H1 (cell line): ENCODE measurements around the gene CLCN3. TPM values are rescaled to one million over a fixed set of nuclear protein-coding genes. Genes with fewer than 3 reads are reported as not detected.

Experiments
- CTCF ChIA-PET: fragments of 300-600 bp; sonication (Branson Sonifier 250); formaldehyde crosslinking; loops from one replicate; lab custom pipeline; 2021; ENCODE audit not compliant: partially characterized antibody; lab: Charles Lee
- POLR2A ChIA-PET: fragments of 300-600 bp; sonication (Branson Sonifier 250); formaldehyde crosslinking; loops from one replicate; lab custom pipeline; 2021; ENCODE audit warnings: inconsistent platforms; ENCODE audit not compliant: partially characterized antibody; lab: Charles Lee
- DNase-seq, 2 experiments: peaks; one replicate each; pipeline versions ENCODE4 v3.0.0 to v3.0.0-alpha.2; 2010 to 2022; ENCODE audit warnings: low spot score in 2 of 2, low read depth in 1 of 2, mixed read lengths in 1 of 2
- FAIRE-seq: peaks from 2 replicates; lab custom pipeline; 2011; peaks lifted over from hg19 to GRCh38; lab: Jason Lieb, UNC
- H2AFZ ChIP-seq: 2 replicates; pipeline ENCODE4 v1.8.1; 2012; ENCODE audit warnings: low read length, inconsistent platforms
- H2AK5ac ChIP-seq: 2 replicates; pipeline ENCODE4 v1.6.1; 2013; ENCODE audit warnings: low read depth, low read length
- H2BK120ac ChIP-seq: replicated peaks from 2 replicates; pipeline ENCODE3; 2013; ENCODE audit warnings: low read depth, low read length, inconsistent platforms
- H2BK12ac ChIP-seq: 2 replicates; pipeline ENCODE4 v1.6.1; 2013; ENCODE audit warnings: low read depth, low read length
- H2BK15ac ChIP-seq: 2 replicates; pipeline ENCODE4 v1.6.1; 2013; ENCODE audit warnings: low read length
- H2BK20ac ChIP-seq: 2 replicates; pipeline ENCODE4 v1.6.1; 2013; ENCODE audit warnings: low read length
- H2BK5ac ChIP-seq: 2 replicates; pipeline ENCODE4 v1.6.1; 2013; ENCODE audit warnings: low read depth, low read length
- H3K14ac ChIP-seq: 2 replicates; pipeline ENCODE4 v1.6.1; 2013; ENCODE audit warnings: inconsistent platforms; ENCODE audit not compliant: insufficient read length
- H3K18ac ChIP-seq: 2 replicates; pipeline ENCODE4 v1.6.1; 2013; ENCODE audit warnings: low read length; ENCODE audit errors: extremely low read depth
- H3K23ac ChIP-seq: 2 replicates; pipeline ENCODE4 v1.6.1; 2013; ENCODE audit warnings: inconsistent platforms; ENCODE audit not compliant: insufficient read length
- H3K23me2 ChIP-seq: 2 replicates; pipeline ENCODE4 v1.6.1; 2013; ENCODE audit warnings: low read depth, low read length
- H3K27ac ChIP-seq: 2 replicates; pipeline ENCODE4 v1.6.1; 2011; ENCODE audit warnings: low read depth, low read length, inconsistent platforms
- H3K27me3 ChIP-seq, 4 experiments: replicated peaks in 1 of 4; 1 replicate in 1 of 4; 2 replicates in 3 of 4; pipeline versions ENCODE4 v1.6.1 to v1.8.1; 2011 to 2013; ENCODE audit warnings: low read length in 3 of 4, mild to moderate bottlenecking in 3 of 4, inconsistent platforms in 2 of 4, mixed read lengths in 2 of 4, moderate library complexity in 1 of 4; ENCODE audit not compliant: control insufficient read depth in 3 of 4, insufficient read depth in 3 of 4; ENCODE audit errors: extremely low read depth in 1 of 4
- H3K36me3 ChIP-seq, 4 experiments: 2 replicates each; pipeline versions ENCODE4 v1.6.1 to v1.8.1; 2011 to 2013; ENCODE audit warnings: mild to moderate bottlenecking in 4 of 4, low read length in 3 of 4, moderate library complexity in 2 of 4, control low read depth in 1 of 4, inconsistent platforms in 1 of 4; ENCODE audit not compliant: insufficient read depth in 4 of 4, control insufficient read depth in 2 of 4
- H3K4ac ChIP-seq: replicated peaks from 2 replicates; pipeline ENCODE3; 2013; ENCODE audit warnings: low read length, low read depth, mixed read lengths, inconsistent platforms; ENCODE audit not compliant: insufficient read length
- H3K4me1 ChIP-seq, 4 experiments: replicated peaks in 1 of 4; 1 replicate in 1 of 4; 2 replicates in 3 of 4; pipeline versions ENCODE4 v1.6.1 to v1.8.1; 2011 to 2013; ENCODE audit warnings: low read length in 3 of 4, inconsistent platforms in 2 of 4, mixed read lengths in 1 of 4; ENCODE audit not compliant: insufficient read depth in 4 of 4, control insufficient read depth in 3 of 4
- H3K4me2 ChIP-seq, 2 experiments: 2 replicates each; pipeline versions ENCODE4 v1.6.1 to v1.8.1; 2011 to 2013; ENCODE audit warnings: low read depth in 2 of 2, low read length in 2 of 2, control low read depth in 1 of 2, inconsistent platforms in 1 of 2, mild to moderate bottlenecking in 1 of 2; ENCODE audit not compliant: insufficient read depth in 1 of 2
- H3K4me3 ChIP-seq, 4 experiments: fragments of 200-600, 300-600 bp in 1 of 4; sonication (generic), shearing (Covaris generic), sonication (Bioruptor Twin) in 1 of 4; 2 replicates each; pipeline versions ENCODE4 v1.5.1 to v1.8.1; 2011 to 2016; ENCODE audit warnings: low read length in 4 of 4, low read depth in 3 of 4, control low read depth in 2 of 4, inconsistent platforms in 2 of 4, mild to moderate bottlenecking in 2 of 4, mixed read lengths in 1 of 4, moderate library complexity in 1 of 4; ENCODE audit not compliant: insufficient read depth in 2 of 4; ENCODE audit errors: extremely low read depth in 1 of 4
- H3K56ac ChIP-seq: replicated peaks from 2 replicates; pipeline ENCODE3; 2013; ENCODE audit warnings: low read depth, mild to moderate bottlenecking, mixed read lengths, low read length, inconsistent platforms; ENCODE audit not compliant: insufficient read length
- H3K79me1 ChIP-seq: 2 replicates; pipeline ENCODE4 v1.6.1; 2013; ENCODE audit warnings: low read depth, low read length, control low read depth
- H3K79me2 ChIP-seq, 2 experiments: 2 replicates each; pipeline versions ENCODE4 v1.6.1 to v1.8.1; 2012 to 2013; ENCODE audit warnings: low read length in 2 of 2, mild to moderate bottlenecking in 2 of 2, inconsistent platforms in 1 of 2; ENCODE audit not compliant: insufficient read depth in 2 of 2, control insufficient read depth in 1 of 2
- H3K9ac ChIP-seq, 4 experiments: replicated peaks in 1 of 4; 1 replicate in 1 of 4; 2 replicates in 3 of 4; pipeline versions ENCODE4 v1.6.1 to v1.8.1; 2011 to 2013; ENCODE audit warnings: low read depth in 3 of 4, low read length in 3 of 4, control low read depth in 2 of 4, mild to moderate bottlenecking in 2 of 4, moderate library complexity in 2 of 4, inconsistent platforms in 1 of 4; ENCODE audit errors: extremely low read depth in 1 of 4
- H3K9me3 ChIP-seq, 2 experiments: 2 replicates each; pipeline versions ENCODE4 v1.6.1 to v1.8.1; 2012 to 2013; ENCODE audit warnings: mild to moderate bottlenecking in 2 of 2, moderate library complexity in 2 of 2, control low read depth in 1 of 2, inconsistent platforms in 1 of 2, low read depth in 1 of 2, low read length in 1 of 2, mixed read lengths in 1 of 2; ENCODE audit not compliant: insufficient read depth in 2 of 2
- H4K20me1 ChIP-seq, 2 experiments: replicated peaks in 1 of 2; 2 replicates each; pipeline versions ENCODE3 to v1.8.1; 2011 to 2013; ENCODE audit warnings: inconsistent platforms in 2 of 2, low read length in 2 of 2, mild to moderate bottlenecking in 1 of 2; ENCODE audit not compliant: insufficient read depth in 2 of 2, control insufficient read depth in 1 of 2
- H4K5ac ChIP-seq: 2 replicates; pipeline ENCODE4 v1.6.1; 2013; ENCODE audit warnings: low read length, low read depth, mixed read lengths, inconsistent platforms; ENCODE audit not compliant: insufficient read length
- H4K8ac ChIP-seq: 2 replicates; pipeline ENCODE4 v1.8.0; 2013; ENCODE audit warnings: mild to moderate bottlenecking, moderate library complexity, low read length, inconsistent platforms; ENCODE audit not compliant: insufficient read depth; ENCODE audit errors: extremely low read depth
- H4K91ac ChIP-seq: replicated peaks from 2 replicates; pipeline ENCODE3; 2013; ENCODE audit warnings: low read length, mixed read lengths, inconsistent platforms; ENCODE audit not compliant: insufficient read length
- CHD2 ChIP-seq: IDR thresholded peaks from 2 replicates; pipeline ENCODE4 v1.6.1; 2012; ENCODE audit warnings: low read length, improper control_type of control experiment
- EP300 ChIP-seq, 2 experiments: IDR thresholded peaks; 1 replicate in 1 of 2; 2 replicates in 1 of 2; pipeline ENCODE4 v1.6.1; 2011 to 2012; ENCODE audit warnings: low read depth in 2 of 2, low read length in 2 of 2, mild to moderate bottlenecking in 2 of 2, borderline replicate concordance in 1 of 2, inconsistent platforms in 1 of 2, moderate library complexity in 1 of 2
- EZH2 ChIP-seq: fragments of 200-600 bp; sonication (generic); IDR thresholded peaks from 2 replicates; pipeline ENCODE4 v1.7.1; 2012; ENCODE audit warnings: low read depth, mild to moderate bottlenecking, moderate library complexity, low read length, inconsistent platforms; ENCODE audit not compliant: severe bottlenecking
- KDM1A ChIP-seq: fragments of 200-600, 300-600 bp; sonication (generic); IDR thresholded peaks from 2 replicates; pipeline ENCODE4 v1.7.1; 2016; ENCODE audit warnings: mild to moderate bottlenecking, low read length, borderline replicate concordance
- RBBP5 ChIP-seq: IDR thresholded peaks from 2 replicates; pipeline ENCODE4 v1.7.1; 2012; ENCODE audit warnings: low read depth, mild to moderate bottlenecking, inconsistent platforms, low read length, moderate library complexity, borderline replicate concordance
- SIN3A ChIP-seq, 2 experiments: IDR thresholded peaks in 1 of 2; conservative IDR thresholded peaks in 1 of 2; 2 replicates each; pipeline ENCODE4 v1.6.1; 2011 to 2012; ENCODE audit warnings: low read length in 2 of 2, improper control_type of control experiment in 1 of 2, low read depth in 1 of 2, mild to moderate bottlenecking in 1 of 2
- SUZ12 ChIP-seq: fragments of 200-600 bp; sonication (generic); IDR thresholded peaks from 2 replicates; pipeline ENCODE4 v1.6.1; 2012; ENCODE audit warnings: mild to moderate bottlenecking, inconsistent platforms, low read length, moderate library complexity, mixed read lengths
- TBP ChIP-seq: IDR thresholded peaks from 2 replicates; pipeline ENCODE4 v1.6.1; 2011; ENCODE audit warnings: low read depth, low read length, improper control_type of control experiment
- YY1 ChIP-seq: IDR thresholded peaks from 2 replicates; pipeline ENCODE4 v1.6.1; 2011; ENCODE audit warnings: low read depth, mild to moderate bottlenecking, low read length
- ZNF274 ChIP-seq: IDR thresholded peaks from 2 replicates; pipeline ENCODE4 v1.7.0; 2012; ENCODE audit warnings: low read length, borderline replicate concordance; ENCODE audit errors: extremely low read depth
- WGBS, 2 experiments: shearing (Covaris generic) in 1 of 2; methylation state at CpG; one replicate each; pipeline versions ENCODE4 v1.1.6 to v1.1.7; 2013 to 2015; ENCODE audit warnings: low lambda C conversion rate in 2 of 2, mixed read lengths in 2 of 2, inconsistent platforms in 1 of 2, low coverage in 1 of 2, missing lambda C conversion rate in 1 of 2; ENCODE audit not compliant: insufficient replicate concordance in 2 of 2, insufficient coverage in 1 of 2, insufficient read length in 1 of 2; ENCODE audit errors: extremely low coverage in 1 of 2, missing lambda C conversion rate in 1 of 2; 5-methylcytosine and 5-hydroxymethylcytosine counted together
- polyA plus RNA-seq, 7 experiments: library from polyadenylated mRNA; depleted of rRNA in 3 of 7; stranded (reverse) in 5 of 7; unstranded in 2 of 7; fragments of >200 nt in 5 of 7; fragments of 200-250 nt in 2 of 7; gene quantifications; 1 replicate in 5 of 7; 2 replicates in 1 of 7; 4 replicates in 1 of 7; pipeline versions ENCODE4 v1.2.1 to v1.2.3, GENCODE V29; 2011 to 2013; ENCODE audit warnings: missing spikeins in 2 of 7, mixed read lengths in 2 of 7
- total RNA-seq: library from RNA; stranded (reverse); fragmentation: NEBNext Ultra II Directional; extraction: Animal tissue kit (Norgen Biotek cat#: 25700); gene quantifications from 2 replicates; pipeline ENCODE4 v1.2.1, GENCODE V29; 2021

The CLCN3 gene
- total and polyA plus RNA-seq, 2 of the 8 experiments (the other 6 are each of a cell fraction or from before 2014, with no cell fraction given): 8.8 to 32.8 TPM

DNA sequence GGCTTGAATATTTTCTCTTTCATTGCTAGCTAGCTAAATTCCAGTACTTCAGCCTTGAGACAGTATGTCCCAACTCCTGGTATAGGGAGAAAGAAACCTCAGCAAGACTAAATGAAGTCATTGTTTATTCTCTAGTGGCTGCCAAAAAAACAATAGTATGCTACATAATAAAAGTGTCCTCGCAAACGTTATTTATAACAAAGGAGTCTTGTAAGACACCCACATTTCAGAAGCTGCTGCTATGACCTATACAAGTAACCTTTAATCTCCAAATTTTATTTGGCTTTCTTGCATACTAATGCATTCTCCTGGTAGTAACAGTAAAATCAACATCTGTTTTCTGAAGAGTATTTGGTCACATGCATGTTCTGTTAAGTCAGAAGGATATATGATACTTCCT is 36.8 kb upstream of the CLCN3 start:
- Histone ChIP-seq H3K4ac (no peak overlapping the region), H3K23ac (no peak overlapping the region), H3K9me3 (no peaks in the 10 kb centered on the region), H3K36me3 (peaks cover 0 to 6% (median 2%) of the 10 kb centered on the region in 4 experiments; a peak in 3 of 8 replicates), H2BK5ac (no peak overlapping the region), H2AK5ac (no peak overlapping the region), H3K9ac (no peak overlapping the region), H2BK15ac (no peak overlapping the region), H3K4me3 (no peak overlapping the region), H2BK20ac (no peak overlapping the region), H3K18ac (no peak overlapping the region), H3K56ac (no peak overlapping the region), H2BK12ac (no peak overlapping the region), H3K79me1 (no peaks in the 10 kb centered on the region), H2BK120ac (no peak overlapping the region), H4K20me1 (no peaks in the 10 kb centered on the region), H3K4me2 (no peak overlapping the region), H3K27ac (no peak overlapping the region), H3K14ac (no peak overlapping the region), H3K27me3 (no peaks in the 10 kb centered on the region), H3K79me2 (no peaks in the 10 kb centered on the region), H2AFZ (no peak overlapping the region), H4K91ac (no peak overlapping the region), H3K4me1 (no peaks in the 10 kb centered on the region), H3K23me2 (no peaks in the 10 kb centered on the region), H4K5ac (no peak overlapping the region), H4K8ac (no peak overlapping the region)
- POLR2A ChIA-PET: interaction anchor here (1.4 kb wide), 1 partner anchor 29 kb away, joined by 3 read pairs; the partner anchor contains the start of gene NEK1
- CTCF ChIA-PET: no interaction called here
- FAIRE-seq (no peak), DNase-seq (no peak)
- WGBS, 2 experiments: 45% methylated on average over 2 of the region's 2 CpGs; no CpG with 5 or more reads in 1 of the 2 experiments
- TF ChIP-seq KDM1A: no peak
- no peak for TF ChIP-seq ZNF274
- no peak for TF ChIP-seq SIN3A (conservative IDR thresholded peaks at IDR 0.05 in 1 of 2, IDR thresholded peaks at IDR 0.05 in 1 of 2; ENCODE audit: low read depth in 1 of 2, low read length in 2 of 2)
- TF ChIP-seq TBP: no peak
- TF ChIP-seq YY1: no peak
- TF ChIP-seq SUZ12: no peak
- TF ChIP-seq RBBP5: no peak
- TF ChIP-seq EP300 (IDR thresholded peaks at IDR 0.05; ENCODE audit: borderline replicate concordance in 1 of 2, low read depth in 2 of 2, low read length in 2 of 2): no peak
- no peak for TF ChIP-seq EZH2
- TF ChIP-seq CHD2: no peak
